Activated CD4-positive, CD25-positive, alpha-beta regulatory T cell treated with anti-CD3 and anti-CD28 coated beads, Interleukin-2, amount 50 U/mL, for 72 hours (primary cell): ENCODE measurements around the gene IGFALS.

Experiments
- DNase-seq: peaks from one replicate; pipeline ENCODE4 v3.0.0; 2021

Gene IGFALS

DNA sequence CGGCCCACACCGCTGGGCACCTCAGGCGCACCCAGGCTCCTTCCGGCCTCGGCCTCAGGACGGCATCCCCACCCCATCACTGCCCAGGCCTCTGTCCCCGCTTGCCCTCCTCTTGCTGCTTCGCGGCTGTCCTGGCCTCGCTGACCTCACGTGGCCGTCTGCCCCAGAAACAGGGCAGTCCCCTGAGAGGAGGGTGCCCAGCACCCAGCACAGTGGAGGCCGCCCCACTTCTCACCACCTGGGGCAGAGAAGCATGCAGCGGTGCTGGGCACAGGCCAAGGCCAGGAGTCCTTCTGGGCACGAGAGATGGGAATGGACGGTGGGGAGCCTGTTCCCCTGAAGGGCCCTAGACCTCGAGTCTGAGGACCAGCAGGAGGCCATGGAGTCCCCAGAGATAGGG is 24.2 kb upstream of the IGFALS start:
- DNase-seq: no peak

DNA sequence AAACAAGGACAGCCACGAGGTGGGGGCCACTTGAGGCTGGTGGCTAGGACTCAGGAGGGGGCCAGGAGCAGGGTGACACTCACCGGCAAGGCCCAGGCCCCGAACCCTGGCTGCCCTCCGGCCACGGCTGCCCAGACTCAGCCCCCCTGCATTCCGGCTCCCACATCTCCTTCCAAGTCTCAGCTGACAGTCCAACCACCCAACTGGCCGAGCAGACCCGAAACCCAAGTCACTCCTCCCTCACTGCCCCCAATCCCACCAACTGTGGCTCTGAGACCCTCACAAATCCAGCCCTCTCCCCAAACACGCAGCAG is 23.7 kb upstream of the IGFALS start:
- DNase-seq: no peak

DNA sequence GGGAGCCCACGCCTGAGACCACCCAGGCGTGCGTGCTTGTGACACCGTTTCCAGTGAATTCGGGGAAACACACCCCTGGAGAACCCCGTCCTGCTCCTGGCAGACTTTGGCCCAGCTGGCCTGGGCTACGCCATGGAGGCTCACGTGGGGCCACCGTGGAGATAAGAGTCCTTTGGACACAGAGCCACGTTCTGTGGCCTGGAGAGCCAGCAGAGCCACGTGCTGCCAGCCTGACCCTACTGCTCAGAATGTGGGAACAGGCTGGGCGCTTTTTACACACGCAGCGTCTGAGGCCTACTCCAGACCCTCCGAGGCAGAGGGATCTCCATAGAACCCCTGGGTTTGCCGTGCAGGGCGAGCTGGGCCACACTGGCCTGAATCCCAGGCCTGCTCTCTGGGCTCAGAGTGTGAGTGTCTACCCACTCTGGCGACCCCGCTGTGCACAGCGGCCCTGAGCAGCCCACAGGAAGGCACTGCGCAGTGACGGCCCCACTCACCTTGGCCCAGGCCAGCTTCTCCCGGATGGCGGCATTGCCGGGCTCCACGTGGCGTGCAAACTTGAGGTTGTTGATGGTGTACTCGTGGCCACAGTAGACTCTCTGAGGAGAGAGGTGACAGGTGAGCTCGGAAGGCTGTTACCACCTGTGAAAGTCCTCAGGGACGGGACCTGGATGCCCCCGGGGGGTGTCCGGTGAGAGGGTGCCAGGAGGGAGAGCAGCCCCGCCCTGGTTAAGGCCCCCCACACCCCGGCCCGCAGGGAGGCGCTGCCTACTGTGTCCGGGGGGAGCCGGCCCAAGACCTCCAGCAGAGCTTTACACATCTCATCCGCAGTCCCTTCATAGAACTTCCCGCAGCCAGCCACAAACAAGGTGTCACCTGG is 23.1 kb upstream of the IGFALS start:
- no peak for DNase-seq

DNA sequence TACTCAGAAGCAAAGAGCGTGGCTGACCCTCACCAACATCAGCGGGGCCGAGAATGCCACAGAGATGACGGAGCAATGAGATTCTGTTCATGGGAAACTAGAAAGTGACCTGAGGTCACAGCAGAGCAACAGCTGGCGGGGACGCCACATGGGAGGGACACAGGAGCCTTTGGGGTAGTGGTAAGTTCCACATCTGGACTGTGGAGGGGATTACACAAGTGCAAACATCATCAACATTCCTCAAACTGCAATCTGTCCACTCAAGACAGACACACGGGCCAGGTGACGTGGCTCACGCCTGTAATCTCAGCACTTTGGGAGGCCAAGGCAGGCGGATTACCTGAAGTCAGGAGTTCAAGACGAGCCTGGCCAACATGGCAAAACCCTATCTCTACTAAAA is 22.0 kb upstream of the IGFALS start:
- no peak for DNase-seq

DNA sequence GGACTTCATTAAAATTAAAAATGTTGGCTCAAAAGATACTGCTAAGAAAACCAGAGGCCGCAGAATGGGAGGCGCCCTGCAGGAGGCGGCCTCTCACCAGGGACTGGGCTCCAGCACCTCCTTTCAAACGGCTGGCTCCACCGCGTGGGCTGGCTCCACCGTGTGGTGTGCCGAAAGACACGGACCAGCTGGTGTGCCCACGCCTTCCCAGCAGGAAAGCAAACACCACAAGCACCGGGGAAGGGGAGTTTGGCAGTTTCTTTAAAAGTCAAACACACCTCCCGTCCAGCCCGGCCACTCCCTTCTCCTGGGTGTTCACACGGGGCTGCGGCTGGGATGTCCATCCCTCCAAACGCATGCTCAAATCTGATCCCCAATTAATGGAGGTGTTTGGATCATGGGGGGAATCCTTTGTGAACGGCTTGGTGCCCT is 19.2 kb upstream of the IGFALS start:
- DNase-seq: no peak

DNA sequence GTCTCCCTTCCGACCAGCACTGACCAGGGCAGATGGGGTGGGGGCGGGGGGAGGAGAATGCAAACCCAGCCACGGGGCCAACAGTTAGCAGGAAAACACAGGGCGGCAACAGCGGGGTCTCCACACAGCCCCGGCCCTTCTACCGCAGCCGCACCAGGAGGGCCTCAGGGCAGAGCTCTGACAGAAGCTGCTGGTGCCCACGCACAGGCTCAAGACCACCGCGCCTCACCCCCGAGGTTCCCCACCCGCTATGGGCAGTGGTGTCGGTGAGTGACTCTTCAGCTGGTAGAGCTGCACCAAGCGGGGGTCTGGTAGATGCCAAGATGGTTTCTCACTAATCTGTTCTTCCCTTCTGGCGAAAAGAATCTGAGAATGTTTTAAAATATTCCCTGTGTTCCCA is 17.0 kb upstream of the IGFALS start:
- no peak for DNase-seq

DNA sequence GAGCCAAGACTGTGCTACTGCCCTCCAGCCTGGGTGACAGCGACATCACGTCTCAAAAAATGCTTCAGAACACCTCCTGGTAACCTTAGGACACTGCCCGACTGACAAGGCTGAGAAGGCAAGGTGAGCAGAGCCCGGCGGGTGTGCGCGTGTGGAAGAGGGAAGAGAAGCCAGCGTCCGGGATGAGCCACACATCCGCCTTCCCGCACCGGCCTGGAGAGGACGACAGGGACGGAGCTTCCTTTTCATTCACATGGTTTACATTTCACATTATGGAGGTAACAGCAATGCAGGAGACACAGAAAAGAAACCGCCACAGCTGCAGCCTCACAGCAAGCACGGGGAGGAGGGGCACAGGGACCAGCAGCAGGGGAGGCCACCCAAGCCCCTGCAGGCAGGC is 16.6 kb upstream of the IGFALS start:
- DNase-seq: no peak

DNA sequence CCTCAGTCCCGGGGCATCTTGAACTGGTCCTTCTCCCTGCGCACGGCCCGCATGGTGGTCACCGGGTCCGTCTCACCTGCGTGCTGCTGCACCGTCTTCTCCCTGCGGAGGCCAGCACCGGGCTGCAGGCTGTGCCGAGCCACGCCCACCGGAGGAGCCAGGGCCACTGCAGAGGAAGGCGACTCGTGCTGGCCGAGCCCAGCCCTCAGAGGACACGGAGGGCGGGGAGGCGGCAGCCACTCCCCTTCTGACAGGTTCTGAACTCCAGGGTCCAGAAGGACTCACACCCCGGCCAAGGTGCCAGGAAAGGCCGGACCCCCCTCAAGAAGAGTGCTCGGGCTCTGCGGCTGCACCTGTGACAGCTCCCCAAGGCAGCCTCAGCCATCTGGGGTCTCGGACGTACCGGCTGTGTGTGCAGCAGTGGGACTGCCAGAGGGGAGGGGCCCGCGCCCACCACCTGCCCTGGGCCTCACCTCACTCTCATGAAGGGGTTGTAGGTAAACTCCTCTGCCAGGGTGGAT is 15.8 kb upstream of the IGFALS start:
- DNase-seq: no peak

DNA sequence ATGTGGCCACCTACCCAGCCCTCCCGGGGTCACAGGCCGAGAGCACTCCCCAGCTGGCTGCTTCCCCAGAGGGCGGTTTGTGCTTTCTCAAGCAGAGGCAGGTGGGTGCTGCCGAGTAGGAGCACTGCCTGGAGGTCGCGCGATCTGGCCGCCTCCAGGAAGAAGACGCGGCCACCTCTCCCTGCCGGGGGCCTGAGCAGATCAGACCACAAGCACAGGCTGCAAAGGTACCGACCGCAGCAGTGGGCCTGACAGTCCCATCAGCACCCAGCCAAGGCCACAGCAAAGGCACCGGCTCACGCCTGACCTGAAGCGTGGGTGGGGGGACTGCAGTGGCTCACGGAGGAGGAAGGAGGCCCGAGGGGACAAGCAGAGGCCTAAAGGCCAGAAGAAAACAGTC is 15.2 kb upstream of the IGFALS start:
- DNase-seq: no peak

DNA sequence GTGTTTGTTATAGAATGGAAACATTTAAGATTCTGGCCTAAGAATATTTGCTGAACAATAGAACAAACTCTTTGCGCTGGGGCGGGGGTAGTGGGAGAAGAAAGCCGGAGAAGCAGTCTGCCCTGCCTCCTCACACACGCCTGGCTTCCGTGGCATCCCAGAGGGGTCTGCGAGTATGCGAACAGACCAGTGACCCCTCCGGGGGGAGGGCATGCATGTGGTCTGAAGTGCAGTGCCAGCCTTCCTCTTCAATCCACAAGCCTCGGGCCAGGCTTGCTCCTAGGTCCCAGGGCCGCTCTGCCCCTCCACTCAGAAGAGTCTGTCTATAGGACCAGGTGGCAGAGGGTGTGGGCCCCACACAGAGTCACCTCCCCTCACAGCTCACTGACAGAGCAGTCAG is 14.1 kb upstream of the IGFALS start:
- DNase-seq: no peak

DNA sequence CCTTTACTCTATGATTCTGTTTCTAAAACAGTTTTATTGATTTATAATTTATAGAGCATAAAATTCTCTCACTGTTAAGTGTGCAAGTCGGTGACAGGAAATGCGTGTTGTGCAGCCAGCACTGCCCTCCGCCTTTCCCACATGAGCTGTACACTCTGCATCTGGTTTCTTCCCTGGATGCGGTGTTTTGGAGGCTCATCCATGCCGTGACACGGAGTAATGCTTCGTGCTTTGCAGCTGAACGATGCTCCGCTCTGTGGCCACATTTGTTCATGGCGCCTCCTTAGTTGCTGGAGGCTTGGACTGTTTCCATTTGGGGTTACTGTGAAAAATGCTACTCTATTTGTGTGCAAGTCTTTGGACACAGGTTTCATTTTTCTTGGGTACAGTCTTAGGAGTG is 7.2 kb upstream of the IGFALS start:
- DNase-seq: no peak

DNA sequence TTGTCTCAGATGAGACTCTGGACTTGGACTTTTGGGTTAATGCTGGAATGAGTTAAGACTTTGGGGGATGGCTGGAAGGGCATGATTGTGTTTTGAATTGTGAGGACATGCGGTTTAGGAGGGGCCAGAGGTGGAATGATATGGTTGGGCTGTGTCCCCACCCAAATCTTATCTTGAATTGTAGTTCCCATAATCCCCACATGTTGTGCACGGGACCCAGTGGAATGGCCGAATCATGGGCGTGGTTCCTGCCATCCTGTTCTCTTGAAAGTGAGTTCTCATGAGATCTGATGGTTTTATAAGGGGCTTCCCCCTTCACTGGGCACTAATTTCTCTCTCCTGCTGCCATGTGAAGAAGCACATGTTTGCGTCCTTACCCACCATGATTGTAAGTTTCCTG is 5.8 kb upstream of the IGFALS start:
- DNase-seq: peak; percentile 16

DNA sequence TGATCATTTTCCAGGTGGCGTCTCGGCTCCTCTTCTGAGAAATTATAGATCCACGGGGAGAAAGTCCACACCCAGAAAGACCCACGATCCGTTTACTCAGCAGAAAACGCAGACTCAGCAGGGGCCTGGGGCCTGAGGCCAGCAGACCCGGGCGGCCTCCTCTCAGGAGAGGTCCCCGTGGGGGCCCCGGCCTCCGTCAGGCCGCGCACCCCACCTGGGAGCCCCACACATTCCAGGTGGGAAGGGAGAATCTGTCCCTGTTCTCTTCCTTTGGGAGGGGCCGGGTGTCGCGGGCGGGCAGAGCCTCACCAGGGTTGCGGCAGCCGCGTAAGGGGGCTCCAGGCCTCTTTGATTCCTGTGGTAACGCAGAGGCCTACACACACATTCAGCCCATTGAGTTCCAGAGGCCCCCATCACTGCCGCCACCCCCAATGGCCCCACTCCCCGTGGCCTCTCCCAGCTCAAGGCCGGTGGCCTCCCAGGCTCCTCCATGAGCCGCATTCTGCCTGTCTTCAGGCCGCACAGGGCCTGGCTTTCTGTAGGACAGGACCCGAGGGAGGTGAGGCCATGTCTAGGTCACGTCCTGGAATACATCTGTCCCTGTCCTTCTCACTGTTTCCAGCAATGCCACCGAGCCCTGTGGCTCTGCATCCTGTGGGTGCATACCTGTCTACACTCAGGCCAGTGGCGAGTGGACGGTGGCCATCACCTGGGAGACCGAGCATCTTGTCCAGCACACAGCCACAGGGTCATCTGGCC is 1.6 kb upstream of the IGFALS start:
- DNase-seq: no peak

DNA sequence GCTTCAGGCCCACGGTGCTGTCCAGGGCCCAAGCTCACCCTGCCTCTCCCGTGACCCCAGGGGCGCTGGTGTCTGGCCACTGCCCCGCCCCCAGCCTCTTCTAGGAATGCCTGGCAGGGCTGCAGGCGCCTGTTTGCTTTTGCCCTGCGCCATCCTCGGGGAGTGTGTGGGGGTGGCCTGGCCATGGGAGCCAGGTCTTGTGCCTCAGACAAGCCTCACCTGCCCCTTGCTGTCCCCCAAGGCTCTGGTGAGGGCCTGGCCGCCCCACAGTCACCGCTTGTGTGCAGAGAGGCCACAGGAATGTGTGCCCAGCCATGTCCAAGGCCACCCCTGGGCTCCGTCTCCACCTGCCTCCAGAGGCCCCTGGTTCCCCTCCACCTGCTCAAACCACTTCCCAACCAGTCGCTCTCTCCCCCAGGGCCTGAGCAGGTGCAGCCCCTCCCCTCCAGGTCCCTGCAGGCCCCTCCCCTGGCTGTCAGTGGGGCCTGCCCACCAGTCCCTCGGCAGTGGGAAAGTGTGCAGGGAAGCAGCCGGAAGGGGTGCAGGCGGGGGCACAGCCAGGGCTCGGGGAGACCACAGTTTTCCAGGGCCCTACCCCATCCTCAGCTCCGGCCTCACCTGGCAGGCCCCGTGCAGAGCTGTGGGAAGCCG is 841 bp upstream of the IGFALS start:
- no peak for DNase-seq

DNA sequence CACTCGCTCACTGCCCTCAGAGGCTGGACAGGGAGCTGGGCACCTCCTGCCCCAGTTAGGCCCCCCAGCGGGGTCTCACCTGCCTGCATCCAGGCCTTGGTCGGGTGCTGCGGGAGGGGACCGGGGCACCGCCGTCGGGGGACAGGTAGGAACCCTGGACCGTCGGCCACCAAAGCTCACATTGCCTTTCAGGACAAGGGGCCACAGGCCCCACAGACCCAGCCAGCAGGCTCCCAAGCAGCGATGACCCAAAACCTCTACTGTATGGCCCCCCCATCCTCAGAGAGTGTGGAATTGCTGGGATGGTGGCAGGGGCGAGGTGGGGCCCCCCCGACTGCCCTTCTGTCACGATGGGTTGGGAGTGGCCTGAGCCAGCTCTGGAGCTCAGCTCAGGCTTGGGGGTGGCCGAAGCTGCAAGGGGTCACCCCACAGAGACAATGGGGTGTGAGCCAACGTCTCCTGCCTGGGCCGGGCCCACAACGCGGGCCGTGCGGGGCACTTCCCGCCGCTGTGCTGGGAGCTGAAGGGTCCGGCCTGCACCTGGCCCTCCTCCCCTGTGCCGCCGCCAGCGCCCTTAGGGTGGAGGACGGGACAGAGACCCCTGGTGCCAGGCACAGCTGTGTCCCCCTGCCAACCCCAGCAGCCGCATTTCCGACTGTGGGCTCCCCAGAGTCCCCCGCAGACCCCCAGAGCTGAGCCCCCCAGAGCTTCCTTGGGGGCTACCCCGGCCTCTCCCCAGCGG is 498 bp downstream of the IGFALS start:
- DNase-seq: no peak

DNA sequence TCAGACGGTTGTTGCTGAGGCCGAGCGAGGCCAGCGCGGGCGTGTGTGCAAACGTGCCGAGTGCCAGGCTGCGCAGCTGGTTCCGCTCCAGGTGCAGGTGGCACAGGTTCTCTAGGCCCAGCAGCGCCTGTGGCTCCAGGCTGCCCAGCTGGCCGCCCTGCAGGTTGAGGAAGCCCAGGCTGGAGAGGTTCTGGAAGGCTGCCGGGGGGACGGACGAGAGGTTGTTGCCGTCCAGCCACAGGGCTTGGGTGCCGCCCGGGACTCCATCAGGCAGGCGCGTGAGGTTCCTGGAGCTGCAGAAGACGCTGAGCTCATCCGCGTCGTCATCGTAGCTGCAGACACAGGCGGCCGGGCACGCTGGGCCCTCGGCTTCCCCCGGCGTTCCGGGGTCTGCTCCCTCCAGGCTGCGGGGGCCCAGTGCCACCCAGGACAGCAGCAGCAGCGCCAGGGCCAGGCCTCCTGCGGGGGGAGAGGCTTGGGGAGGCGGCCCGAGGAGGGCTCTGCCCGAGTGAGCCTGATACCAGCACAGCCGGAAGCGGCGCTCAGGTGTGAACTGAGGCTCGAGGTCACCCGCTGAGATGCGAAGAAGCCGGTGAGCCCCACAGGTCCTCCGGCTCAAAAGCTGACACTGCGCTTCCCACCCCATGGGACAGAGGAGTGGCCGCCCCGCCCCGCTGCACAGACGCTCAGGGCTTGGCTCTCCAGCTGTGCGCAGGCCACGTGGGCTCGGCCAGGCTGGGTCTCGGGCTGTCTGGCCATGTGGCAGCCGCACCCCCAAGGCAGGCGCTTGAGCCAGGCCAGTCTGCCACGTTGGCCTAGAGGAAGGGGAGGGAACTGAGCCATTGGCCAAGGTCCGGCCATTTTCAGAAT is 1.3 kb downstream of the IGFALS start:
- no peak for DNase-seq

DNA sequence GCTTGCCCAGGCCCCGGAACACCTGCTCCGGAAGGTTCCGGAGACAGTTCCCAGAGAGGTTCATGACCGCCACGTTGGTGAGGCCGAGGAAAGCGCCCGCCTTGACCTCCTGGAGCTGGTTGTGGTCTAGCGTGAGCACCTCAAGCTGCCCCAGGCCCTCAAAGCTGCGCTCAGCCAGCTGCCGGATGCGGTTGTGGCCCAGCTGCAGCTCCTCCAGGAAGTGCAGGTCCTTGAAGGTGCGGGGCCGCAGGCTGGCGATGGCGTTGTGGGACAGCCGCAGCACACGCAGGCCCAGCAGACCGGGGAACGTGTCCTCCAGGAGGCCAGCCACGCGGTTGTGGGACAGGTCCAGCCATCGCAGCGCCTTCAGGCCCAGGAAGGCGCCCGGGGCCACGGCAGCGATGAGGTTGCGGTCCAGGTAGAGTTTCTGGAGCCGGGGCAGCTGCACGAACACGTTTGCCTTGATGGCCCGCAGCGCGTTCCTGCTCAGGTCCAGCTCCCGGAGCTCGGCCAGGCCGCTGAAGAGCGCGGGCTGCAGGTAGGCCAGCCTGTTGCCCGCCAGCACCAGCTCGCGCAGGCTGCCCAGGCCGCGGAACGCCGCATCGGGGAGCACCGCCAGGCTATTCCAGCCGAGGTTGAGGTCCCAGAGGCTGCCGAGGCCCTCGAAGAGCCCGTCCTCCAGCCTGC is 2.1 kb downstream of the IGFALS start:
- no peak for DNase-seq

DNA sequence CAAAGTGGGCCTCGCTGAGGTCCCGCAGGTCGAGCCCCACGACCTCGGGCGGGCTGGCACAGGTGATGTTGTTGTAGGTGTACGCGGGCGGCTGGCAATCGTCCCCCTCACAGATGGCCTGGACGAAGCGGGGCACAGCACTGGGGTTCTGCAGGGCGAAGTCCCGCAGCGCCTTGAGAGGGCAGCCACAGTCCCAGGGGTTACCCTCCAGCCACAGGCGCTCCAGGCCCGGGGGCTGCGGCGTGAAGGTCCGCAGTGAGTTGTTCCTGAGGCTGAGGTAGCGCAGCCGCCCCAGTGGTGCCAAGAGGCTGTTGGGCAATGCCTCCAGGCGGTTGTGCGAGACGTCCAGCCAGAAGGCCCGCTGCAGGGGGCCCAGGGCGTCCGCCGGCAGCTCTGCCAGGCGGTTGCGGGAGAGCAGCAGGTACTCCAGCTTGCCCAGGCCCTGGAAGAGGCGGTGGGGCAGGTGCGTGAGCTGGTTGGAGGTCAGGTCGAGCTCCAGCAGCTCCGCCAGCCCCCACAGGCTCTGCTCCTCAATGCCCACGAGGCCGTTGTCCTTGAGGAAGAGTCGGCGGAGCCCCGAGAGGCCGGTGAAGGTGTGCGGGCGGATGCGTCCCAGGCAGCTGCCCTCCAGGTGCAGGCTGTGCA is 2.8 kb downstream of the IGFALS start:
- DNase-seq: no peak

DNA sequence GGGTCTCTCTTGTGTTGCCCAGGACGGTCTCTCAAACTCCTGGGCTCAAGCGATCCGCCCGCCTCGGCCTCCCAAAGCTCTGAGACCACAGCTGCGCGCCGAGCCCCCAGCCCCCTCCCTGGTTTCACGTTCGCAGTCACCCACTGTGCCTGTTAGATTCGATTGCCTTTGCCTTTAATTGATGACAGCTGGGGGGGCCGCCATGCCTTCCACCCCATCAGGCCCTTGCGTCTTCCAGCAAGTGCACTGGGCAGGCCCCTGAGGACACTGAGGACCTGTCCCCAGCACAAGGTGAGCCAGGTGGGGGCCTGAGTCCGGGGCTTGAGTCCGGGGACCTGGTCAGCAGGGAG is 3.3 kb downstream of the IGFALS start:
- DNase-seq: no peak

DNA sequence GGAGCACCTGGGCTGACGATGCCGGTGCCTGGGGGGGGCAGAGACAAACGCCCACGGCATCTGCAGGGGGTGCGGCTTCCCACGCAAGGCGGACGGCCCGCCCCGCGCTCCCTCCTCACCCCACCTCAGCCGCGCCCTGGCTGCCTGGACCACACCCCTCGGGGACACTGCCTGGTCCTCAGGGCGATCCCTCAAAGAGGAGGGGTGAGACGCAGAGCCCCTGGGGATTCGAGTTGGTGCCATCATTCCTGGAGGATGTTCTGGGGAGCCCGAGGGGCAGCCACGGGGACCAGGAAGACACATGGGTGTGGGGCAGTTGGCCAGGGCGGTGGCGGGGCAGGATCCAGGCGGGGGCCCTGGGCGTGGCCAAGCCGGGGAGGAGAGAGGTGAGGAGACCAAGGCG is 3.9 kb downstream of the IGFALS start:
- DNase-seq: no peak

DNA sequence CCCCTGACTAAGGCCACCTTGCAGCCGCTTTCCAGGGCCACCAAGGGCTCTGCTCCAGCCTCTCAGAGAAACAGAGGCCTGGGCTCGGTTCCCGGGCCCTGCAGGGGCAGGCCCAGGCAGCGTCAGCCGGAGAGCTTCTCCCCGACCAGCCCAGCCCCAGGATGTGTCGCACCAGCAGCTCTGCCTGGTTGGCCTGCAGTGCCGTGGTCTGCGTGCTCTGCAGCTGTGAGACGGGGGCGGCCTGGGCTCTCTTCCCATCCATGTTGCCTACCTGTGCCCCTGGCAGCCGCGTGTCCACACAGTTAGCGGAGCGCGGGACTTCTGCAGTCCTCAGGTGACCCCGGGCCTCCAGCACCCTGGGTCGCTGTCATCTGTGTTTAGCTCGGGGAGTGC is 4.8 kb downstream of the IGFALS start:
- no peak for DNase-seq
